SJSA1 (cell line): ENCODE results near the gene CDH6. TPM values are rescaled to one million over a fixed set of nuclear protein-coding genes. Genes with fewer than 3 reads are reported as not detected.

Source experiments
- DNase-seq, 2 experiments: peaks; one replicate each; pipeline ENCODE4 v3.0.0-alpha.2; 2015 to 2020; ENCODE audit warnings: low spot score in 2 of 2, low read depth in 1 of 2
- H3K27ac ChIP-seq: fragments of 250-450 bp; sonication (Bioruptor Pico); 2 replicates; pipeline ENCODE4 v1.5.1; 2020; ENCODE audit warnings: mild to moderate bottlenecking, moderate library complexity
- H3K27me3 ChIP-seq: fragments of 250-450 bp; sonication (Bioruptor Pico); replicated peaks from 2 replicates; pipeline ENCODE4 v1.5.1; 2020; ENCODE audit warnings: mild to moderate bottlenecking, moderate library complexity
- H3K36me3 ChIP-seq: fragments of 250-450 bp; sonication (Bioruptor Pico); 2 replicates; pipeline ENCODE4 v1.5.1; 2020; ENCODE audit warnings: mild to moderate bottlenecking
- H3K4me1 ChIP-seq: fragments of 250-450 bp; sonication (Bioruptor Pico); replicated peaks from 2 replicates; pipeline ENCODE4 v1.6.1; 2021; ENCODE audit warnings: mild to moderate bottlenecking
- H3K4me3 ChIP-seq: fragments of 250-450 bp; sonication (Bioruptor Pico); 2 replicates; pipeline ENCODE4 v1.5.1; 2020; ENCODE audit warnings: mild to moderate bottlenecking
- H3K9me3 ChIP-seq: fragments of 250-450 bp; sonication (Bioruptor Pico); replicated peaks from 2 replicates; pipeline ENCODE4 v1.5.1; 2020; ENCODE audit warnings: mild to moderate bottlenecking
- total RNA-seq: library from RNA; depleted of rRNA; stranded (reverse); fragments of >200 nt; shearing (Covaris generic); gene quantifications from 2 replicates; pipeline ENCODE4 v1.2.3, GENCODE V29; 2014

CDH6 gene
- total RNA-seq, 1 experiment from 2014 or later: 0.13 TPM

DNA sequence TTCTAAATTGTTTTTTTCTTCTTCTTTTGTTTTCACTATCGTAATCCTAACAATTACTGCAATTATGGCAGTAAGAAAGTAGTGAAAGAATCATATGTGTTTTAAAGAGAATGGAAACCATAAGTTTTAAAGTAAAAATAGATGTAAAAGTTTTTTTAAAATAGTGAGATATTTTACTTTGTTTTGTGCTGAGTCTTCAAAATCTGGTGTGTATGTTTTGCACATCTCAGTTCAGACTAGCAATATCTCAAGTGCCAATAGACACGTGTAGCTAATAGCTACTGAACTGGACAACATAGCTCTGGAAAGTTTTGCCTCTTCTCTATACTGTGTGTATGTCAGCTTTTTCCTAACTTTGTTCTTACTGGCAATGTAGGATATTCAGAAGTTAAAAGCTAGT, 45.0 kb downstream of the CDH6 start:
- Histone ChIP-seq H3K27ac (no peak overlapping the region), H3K4me3 (no peak overlapping the region), H3K4me1 (no peaks in the 10 kb centered on the region), H3K36me3 (no peaks in the 10 kb centered on the region), H3K9me3 (no peaks in the 10 kb centered on the region), H3K27me3 (no peaks in the 10 kb centered on the region)
- DNase-seq: no peak

DNA sequence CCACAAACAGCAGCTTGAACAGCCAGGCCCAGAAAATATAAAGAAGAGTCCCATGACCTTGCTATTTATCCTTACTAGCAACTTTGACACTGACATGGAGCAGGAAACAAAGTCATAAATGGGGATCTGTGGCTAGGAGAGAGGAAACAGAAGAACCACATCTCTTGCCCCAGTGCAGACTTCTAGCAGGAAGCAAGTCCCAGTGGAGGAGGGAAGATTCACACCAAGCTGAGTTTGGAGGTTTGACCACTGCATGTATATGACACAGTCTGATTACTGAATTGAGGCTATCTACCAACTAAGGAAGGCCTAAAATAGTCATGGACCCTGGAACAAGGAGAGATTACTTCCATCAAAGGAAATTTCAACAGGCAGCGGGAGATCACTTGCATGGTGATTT, 51.4 kb downstream of the CDH6 start:
- Histone ChIP-seq H3K4me3 (no peak overlapping the region), H3K36me3 (no peaks in the 10 kb centered on the region), H3K27me3 (no peaks in the 10 kb centered on the region), H3K4me1 (no peaks in the 10 kb centered on the region), H3K27ac (no peak overlapping the region), H3K9me3 (no peaks in the 10 kb centered on the region)
- no peak for DNase-seq

DNA sequence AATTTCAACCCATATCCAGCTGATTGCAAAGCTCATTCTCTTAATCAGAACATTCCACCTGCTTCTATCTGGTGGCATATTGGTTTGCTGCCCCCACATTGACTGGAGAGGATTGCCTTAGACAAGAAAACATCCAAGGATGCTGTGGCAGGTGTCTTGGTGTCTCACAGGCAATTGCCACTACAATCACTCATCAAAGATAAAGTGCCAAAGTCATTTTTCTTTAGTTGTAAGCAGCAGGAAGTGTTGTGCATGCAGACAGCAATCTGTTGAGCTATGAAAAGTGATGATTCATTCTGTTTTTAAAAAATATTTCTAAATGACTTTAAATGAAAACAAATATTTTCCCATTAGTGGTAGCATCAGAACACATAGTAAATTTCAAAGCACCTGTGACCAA, 53.9 kb downstream of the CDH6 start:
- DNase-seq: no peak
- Histone ChIP-seq H3K4me1 (no peaks in the 10 kb centered on the region), H3K27me3 (no peaks in the 10 kb centered on the region), H3K36me3 (no peaks in the 10 kb centered on the region), H3K4me3 (no peak overlapping the region), H3K27ac (no peak overlapping the region), H3K9me3 (no peaks in the 10 kb centered on the region)

DNA sequence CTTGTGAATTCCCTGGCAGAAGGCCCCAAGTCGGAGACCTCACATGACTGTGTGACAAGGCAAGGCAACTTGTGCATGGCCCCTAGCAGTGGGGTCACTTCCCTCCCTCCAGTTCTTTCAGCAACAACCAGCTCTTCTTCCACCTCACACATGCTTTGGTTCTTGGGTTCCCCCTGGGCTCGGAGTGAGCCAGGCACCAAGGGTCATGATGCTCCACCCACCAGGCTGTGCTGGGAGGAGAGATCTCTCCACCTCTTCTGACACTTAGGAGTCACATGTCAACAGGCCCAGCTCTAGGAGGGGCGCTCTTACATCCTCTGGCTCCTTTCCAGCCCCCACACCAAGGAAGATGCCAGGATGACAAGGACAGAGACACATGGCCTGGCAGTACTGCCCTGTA, 56.7 kb downstream of the CDH6 start:
- Histone ChIP-seq H3K36me3 (no peaks in the 10 kb centered on the region), H3K9me3 (no peaks in the 10 kb centered on the region), H3K27me3 (no peaks in the 10 kb centered on the region), H3K4me3 (no peak overlapping the region), H3K27ac (no peak overlapping the region), H3K4me1 (no peaks in the 10 kb centered on the region)
- no peak for DNase-seq

DNA sequence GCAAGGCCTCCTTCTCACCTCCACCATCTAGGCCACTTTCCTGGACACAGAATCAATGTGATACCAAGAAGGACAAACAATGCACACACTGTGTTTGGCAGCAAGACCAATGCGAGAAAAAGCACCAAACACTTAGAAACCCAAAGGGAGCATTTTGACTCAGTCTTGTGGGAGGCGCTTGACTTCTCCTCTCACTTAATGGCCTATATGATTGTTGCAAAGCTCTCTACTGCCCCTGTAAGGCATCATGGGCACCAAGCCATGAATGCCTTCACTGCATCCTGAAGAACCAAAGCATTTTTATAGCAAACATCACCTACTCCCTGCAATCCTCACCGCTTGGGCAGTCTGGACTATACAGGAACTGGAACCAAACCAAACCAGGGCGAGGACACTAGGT, 57.5 kb downstream of the CDH6 start:
- Histone ChIP-seq H3K36me3 (no peaks in the 10 kb centered on the region), H3K9me3 (no peaks in the 10 kb centered on the region)

DNA sequence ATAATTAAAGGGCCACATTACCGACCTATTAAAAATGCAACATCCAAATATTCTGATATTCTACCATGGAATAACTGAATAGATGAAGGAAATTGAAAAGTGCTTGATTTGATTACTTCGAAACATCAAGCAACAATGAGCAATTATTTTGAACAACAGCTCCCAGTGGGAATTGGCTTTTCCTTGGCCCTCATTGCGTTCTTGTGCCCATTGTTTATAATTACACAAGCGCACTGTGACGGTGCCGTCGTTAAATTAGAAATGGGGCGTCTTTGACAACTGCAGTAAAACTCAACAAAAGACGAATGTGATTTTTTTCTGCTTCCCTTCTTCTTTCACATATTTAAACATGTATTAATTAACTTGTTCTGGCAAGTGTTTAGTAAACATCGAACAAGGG, 61.6 kb downstream of the CDH6 start:
- Histone ChIP-seq H3K36me3 (no peaks in the 10 kb centered on the region), H3K4me1 (no peaks in the 10 kb centered on the region), H3K27me3 (no peaks in the 10 kb centered on the region), H3K27ac (no peak overlapping the region), H3K9me3 (no peaks in the 10 kb centered on the region), H3K4me3 (no peak overlapping the region)
- DNase-seq: no peak

More for the DNA sequence above, 57.5 kb downstream of the CDH6 start:
- Histone ChIP-seq H3K27me3 (no peaks in the 10 kb centered on the region), H3K4me1 (no peaks in the 10 kb centered on the region), H3K4me3 (no peak overlapping the region), H3K27ac (no peak overlapping the region)
- no peak for DNase-seq

DNA sequence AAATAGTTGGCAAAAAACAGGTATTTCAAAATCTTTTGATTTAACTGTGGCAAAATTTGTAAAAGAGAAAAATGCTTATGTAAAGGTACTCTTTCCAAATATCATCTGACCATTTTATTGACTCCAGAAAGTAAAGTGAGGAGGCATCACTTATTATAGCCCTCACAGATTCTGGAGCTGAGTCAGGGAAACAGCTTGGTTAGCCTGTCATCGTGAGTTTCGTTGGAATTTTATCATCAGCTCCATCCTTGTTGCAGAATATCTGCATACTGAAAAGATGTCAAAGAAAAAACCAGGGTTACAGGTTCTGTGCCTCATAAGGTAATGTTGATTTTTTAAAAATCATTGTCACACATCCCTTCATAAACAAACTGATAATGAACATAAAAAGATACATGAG, 74.8 kb downstream of the CDH6 start:
- no peaks in the 10 kb centered on the region for H3K36me3 ChIP-seq
- H3K27ac ChIP-seq: no peak overlapping the region
- H3K4me3 ChIP-seq: no peak overlapping the region
- no peaks in the 10 kb centered on the region for H3K27me3 ChIP-seq
- DNase-seq: no peak
- H3K4me1 ChIP-seq: no peaks in the 10 kb centered on the region
- H3K9me3 ChIP-seq: no peaks in the 10 kb centered on the region

DNA sequence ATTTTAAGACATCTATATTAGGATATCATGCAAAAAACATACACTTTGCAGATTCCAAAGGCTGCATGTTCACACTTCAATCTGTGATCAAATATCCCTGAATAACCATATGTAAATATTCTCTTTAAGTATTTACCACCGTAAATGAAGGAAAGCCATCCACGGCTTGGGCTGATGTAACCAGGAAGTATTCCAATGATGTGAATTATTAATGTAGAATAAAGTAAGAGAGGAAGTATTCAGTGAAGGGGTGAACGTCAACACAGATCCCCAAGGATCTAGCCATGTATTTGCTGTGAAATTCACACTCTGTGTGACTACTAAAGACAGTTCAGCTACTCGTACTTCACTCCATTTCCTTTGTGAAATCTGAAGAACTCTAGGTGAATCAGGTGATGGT, 75.2 kb downstream of the CDH6 start:
- no peak overlapping the region for H3K4me3 ChIP-seq
- no peak for DNase-seq
- no peaks in the 10 kb centered on the region for H3K36me3 ChIP-seq
- no peak overlapping the region for H3K27ac ChIP-seq
- H3K4me1 ChIP-seq: no peaks in the 10 kb centered on the region
- no peaks in the 10 kb centered on the region for H3K27me3 ChIP-seq
- no peaks in the 10 kb centered on the region for H3K9me3 ChIP-seq

DNA sequence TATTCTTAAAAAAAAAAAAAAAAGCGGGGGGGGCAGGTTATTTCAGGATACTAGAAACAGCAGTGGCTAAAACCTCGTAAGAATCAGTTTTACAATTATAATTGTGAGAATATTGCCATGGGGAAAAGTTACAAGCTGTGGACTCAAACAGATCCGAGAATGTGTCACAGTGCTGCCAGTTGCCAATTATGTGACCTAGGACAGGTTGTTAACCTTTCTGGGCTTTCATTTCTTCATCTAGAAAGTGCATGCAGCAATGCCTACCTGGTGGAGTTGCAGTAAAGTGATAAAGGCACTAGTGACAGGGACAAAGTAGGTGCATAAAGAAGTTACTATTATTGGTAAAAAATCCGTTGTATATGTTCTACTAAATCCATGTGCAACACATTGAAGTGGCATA, 75.8 kb downstream of the CDH6 start:
- no peak overlapping the region for H3K4me3 ChIP-seq
- no peaks in the 10 kb centered on the region for H3K4me1 ChIP-seq
- DNase-seq: no peak
- H3K9me3 ChIP-seq: no peaks in the 10 kb centered on the region
- no peaks in the 10 kb centered on the region for H3K36me3 ChIP-seq
- no peak overlapping the region for H3K27ac ChIP-seq
- no peaks in the 10 kb centered on the region for H3K27me3 ChIP-seq

DNA sequence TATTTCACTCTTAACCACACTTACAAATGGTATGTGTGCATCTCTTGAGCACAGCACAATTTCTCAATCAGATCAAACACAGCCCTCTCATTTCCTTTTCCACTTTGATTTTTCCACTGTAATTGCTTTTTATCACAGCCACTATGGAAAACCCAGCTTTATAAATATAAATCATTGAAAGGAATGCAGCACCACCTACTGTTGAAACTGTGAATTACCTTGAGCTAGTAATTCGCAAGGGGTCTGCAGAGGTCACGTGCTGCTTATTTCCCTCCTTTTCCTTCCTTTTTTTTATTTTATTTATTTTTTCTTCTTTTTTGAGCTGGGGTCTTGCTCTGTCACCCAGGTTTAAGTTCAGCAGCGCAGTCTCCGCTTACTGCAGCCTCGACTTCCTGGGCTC, 76.9 kb downstream of the CDH6 start:
- no peaks in the 10 kb centered on the region for H3K4me1 ChIP-seq
- DNase-seq: no peak
- no peaks in the 10 kb centered on the region for H3K36me3 ChIP-seq

DNA sequence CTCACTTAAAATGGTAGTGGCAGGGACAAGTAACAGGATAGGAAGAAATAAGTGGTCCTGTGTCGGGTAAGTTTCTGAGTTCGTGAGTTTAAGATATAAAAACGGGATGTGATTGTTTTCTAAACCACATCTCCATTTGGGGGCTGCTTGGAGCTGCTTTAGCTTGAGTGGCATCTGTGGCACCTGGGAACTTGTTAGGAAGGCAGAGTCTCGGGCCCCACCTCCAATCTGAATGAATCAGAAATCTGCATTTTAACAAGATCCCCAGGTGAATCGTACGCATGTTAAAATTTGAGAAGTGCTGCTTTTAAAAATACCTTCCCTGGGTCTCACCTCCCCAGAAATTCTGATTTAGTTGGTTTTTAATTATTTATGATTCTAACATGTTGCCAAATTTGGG, 78.1 kb downstream of the CDH6 start:
- H3K9me3 ChIP-seq: no peaks in the 10 kb centered on the region
- H3K27ac ChIP-seq: no peak overlapping the region
- H3K36me3 ChIP-seq: no peaks in the 10 kb centered on the region

More for the DNA sequence above, 76.9 kb downstream of the CDH6 start:
- H3K9me3 ChIP-seq: no peaks in the 10 kb centered on the region
- H3K27me3 ChIP-seq: no peaks in the 10 kb centered on the region
- H3K27ac ChIP-seq: no peak overlapping the region
- no peak overlapping the region for H3K4me3 ChIP-seq

DNA sequence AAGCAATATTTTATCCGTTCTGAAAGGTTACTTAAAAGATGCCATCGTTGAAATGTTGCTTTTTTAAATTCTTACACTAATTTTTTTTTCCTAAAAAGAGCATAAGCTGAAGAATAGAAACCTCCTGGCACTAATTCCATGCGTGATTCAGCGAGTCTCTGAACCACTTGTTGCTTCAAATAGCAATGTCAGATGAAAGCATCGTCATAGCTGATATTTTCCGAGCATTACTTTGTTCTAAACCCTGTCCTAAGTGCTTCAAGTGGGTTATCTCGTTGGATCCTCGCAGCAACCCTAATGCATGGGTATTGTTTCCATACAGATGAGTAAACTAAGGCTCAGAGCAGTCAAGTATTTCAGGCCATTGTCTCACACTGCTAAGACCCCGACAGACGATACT, 79.7 kb downstream of the CDH6 start:
- no peak overlapping the region for H3K4me3 ChIP-seq

More for the DNA sequence above, 78.1 kb downstream of the CDH6 start:
- no peak for DNase-seq
- no peaks in the 10 kb centered on the region for H3K4me1 ChIP-seq
- no peaks in the 10 kb centered on the region for H3K27me3 ChIP-seq
- no peak overlapping the region for H3K4me3 ChIP-seq

DNA sequence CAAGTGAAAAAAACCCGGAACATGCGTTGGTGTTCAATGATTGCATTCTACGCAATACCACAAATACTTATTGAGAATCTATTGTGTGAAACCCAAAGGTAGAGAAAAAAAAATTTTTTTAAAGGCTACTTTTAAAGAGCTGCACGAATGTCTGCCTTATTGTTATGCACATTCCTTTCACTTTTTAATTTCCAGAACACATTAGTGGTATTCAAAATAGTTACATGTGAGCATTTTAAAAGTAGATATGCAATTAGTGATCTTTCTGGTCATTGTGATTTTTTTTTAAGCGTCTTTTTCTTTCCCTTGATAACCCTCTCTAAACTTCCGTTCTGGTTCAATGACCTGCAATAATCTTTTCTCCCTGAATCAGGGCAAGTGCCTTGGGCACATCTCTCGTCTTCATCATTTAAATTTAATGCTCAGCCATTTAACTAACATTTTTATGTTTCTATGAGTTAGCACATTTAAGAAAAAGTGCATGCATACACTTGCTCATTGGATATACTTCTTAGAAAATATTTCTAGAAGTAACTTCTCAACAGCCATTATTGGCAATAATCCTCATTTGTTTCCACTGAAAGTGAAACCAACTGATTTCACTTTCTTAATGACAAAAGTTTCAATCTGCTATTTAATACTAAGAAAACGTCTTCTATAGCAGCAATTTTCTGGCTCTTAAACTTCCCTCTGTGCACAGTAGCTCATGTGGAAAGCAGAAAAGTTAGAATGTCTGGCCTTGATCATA, 80.3 kb downstream of the CDH6 start:
- H3K27me3 ChIP-seq: no peaks in the 10 kb centered on the region
- no peaks in the 10 kb centered on the region for H3K9me3 ChIP-seq
- H3K27ac ChIP-seq: no peak overlapping the region
- no peaks in the 10 kb centered on the region for H3K36me3 ChIP-seq
- no peak for DNase-seq
- H3K4me3 ChIP-seq: 0 out of 2 replicates have a peak overlapping the region, but pooled peaks have one; percentile 9
- H3K4me1 ChIP-seq: no peaks in the 10 kb centered on the region

More for the DNA sequence above, 79.7 kb downstream of the CDH6 start:
- no peak for DNase-seq
- H3K27ac ChIP-seq: no peak overlapping the region
- H3K9me3 ChIP-seq: no peaks in the 10 kb centered on the region
- no peaks in the 10 kb centered on the region for H3K4me1 ChIP-seq
- H3K27me3 ChIP-seq: no peaks in the 10 kb centered on the region
- H3K36me3 ChIP-seq: no peaks in the 10 kb centered on the region

DNA sequence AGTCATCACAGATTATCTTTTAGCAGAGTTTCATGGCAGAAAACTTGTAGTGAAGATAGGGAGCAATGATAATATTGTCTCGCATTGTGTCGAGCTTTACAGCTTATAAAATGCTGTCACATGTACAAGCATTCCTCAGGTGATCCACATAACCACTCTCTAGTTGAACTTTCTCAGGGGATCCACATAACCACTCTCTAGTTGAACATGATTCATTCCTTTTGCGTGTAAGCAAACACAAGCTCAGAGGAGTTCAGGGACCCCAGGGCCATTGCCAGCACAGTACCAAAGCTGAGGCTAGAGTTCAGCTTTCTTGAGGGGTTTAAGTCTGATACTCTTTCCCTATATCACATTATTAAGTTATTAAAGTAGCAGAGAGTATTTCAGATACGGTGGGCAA, 86.7 kb downstream of the CDH6 start:
- H3K36me3 ChIP-seq: no peaks in the 10 kb centered on the region
- no peaks in the 10 kb centered on the region for H3K9me3 ChIP-seq
- H3K27ac ChIP-seq: no peak overlapping the region
- no peak for DNase-seq
- H3K4me3 ChIP-seq: no peak overlapping the region
- no peaks in the 10 kb centered on the region for H3K27me3 ChIP-seq
- no peaks in the 10 kb centered on the region for H3K4me1 ChIP-seq

DNA sequence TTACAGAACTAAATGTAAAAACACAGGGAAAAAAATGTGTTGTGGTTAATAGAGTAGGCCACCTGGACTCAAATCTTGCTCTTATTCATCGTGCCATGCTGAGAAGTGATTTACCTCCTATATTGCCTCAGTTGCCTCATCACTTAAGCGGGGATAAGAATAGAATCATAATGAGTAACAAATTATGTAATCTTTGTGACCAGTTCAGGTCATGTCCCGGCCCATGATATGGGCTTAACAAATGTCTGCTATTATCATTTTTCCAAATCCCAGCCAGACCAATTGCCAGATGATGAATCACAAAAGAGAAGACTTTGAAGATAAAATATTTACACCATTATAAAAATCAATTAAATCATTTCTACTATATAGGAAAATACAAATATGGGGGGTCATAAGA, 89.8 kb downstream of the CDH6 start:
- Histone ChIP-seq H3K36me3 (no peaks in the 10 kb centered on the region), H3K9me3 (no peaks in the 10 kb centered on the region), H3K27ac (no peak overlapping the region), H3K4me1 (no peaks in the 10 kb centered on the region), H3K4me3 (no peak overlapping the region), H3K27me3 (no peaks in the 10 kb centered on the region)
- no peak for DNase-seq
